Measurements from ENCODE around the gene TRAF5. TPM values are rescaled to one million over a fixed set of nuclear protein-coding genes. Genes with fewer than 3 reads are reported as not detected.
"Not testable (repeated sequence)": the region's sequence is repeated elsewhere in the genome, so short reads cannot be mapped to it uniquely, and the experiment has no call there.

Gene TRAF5
- total RNA-seq, 4 donors from 2014 or later: 20.5 to 44.2 (median 27.9) TPM

GRCh38 chr1:211309617-211310016 lies 17.0 kb upstream of the TRAF5 start:
- no peaks in the 10 kb centered on the region for H3K9me3 ChIP-seq
- H3K36me3 ChIP-seq: peaks cover 0 to 44% of the 10 kb centered on the region in 2 donors
- peaks cover 0 to 3% (median 0%) of the 10 kb centered on the region in 3 donors for H3K4me1 ChIP-seq
- WGBS, 2 donors (ENCODE audit: low coverage in 1 of 2): 77 to 86% methylated on average over 3 of the region's 3 CpGs
- ATAC-seq: no peak
- H3K27ac ChIP-seq: no peak overlapping the region
- TF ChIP-seq EP300 (IDR thresholded peaks at IDR 0.05) (no peak), POLR2AphosphoS5 (IDR thresholded peaks at IDR 0.05) (no peak), CTCF (IDR thresholded peaks at IDR 0.05) (no peak), POLR2A (IDR thresholded peaks at IDR 0.05) (no peak)
- H3K4me3 ChIP-seq: no peak overlapping the region
- H3K27me3 ChIP-seq: no peaks in the 10 kb centered on the region

- no peaks in the 10 kb centered on the region for H3K27me3 ChIP-seq
- no peak overlapping the region for H3K4me3 ChIP-seq
- H3K9me3 ChIP-seq: no peaks in the 10 kb centered on the region
- H3K27ac ChIP-seq: no peak overlapping the region
- H3K4me1 ChIP-seq: no peaks in the 10 kb centered on the region
- TF ChIP-seq POLR2AphosphoS5 (IDR thresholded peaks at IDR 0.05): no peak
- ATAC-seq: no peak
- WGBS, 2 donors (ENCODE audit: low coverage in 1 of 2): 89 to 95% methylated on average over 7 to 8 of the region's 11 CpGs
- H3K36me3 ChIP-seq: peaks cover 0 to 57% of the 10 kb centered on the region in 2 donors
These were observed 13.2 kb upstream of the TRAF5 start for GRCh38 chr1:211313392-211313791.

GRCh38 chr1:211318576-211319280 lies 7.9 kb upstream of the TRAF5 start:
- H3K9me3 ChIP-seq: no peaks in the 10 kb centered on the region
- H3K4me3 ChIP-seq: no peak overlapping the region
- TF ChIP-seq POLR2A (IDR thresholded peaks at IDR 0.05): no peak
- no peak for TF ChIP-seq CTCF (IDR thresholded peaks at IDR 0.05)
- TF ChIP-seq POLR2AphosphoS5 (IDR thresholded peaks at IDR 0.05): no peak
- TF ChIP-seq EP300 (IDR thresholded peaks at IDR 0.05): no peak
- H3K4me1 ChIP-seq: no peaks in the 10 kb centered on the region
- H3K27me3 ChIP-seq: no peaks in the 10 kb centered on the region
- no peak overlapping the region for H3K27ac ChIP-seq
- no peak for ATAC-seq
- peaks cover 0 to 31% of the 10 kb centered on the region in 2 donors for H3K36me3 ChIP-seq

GRCh38 chr1:211319892-211320291 lies 6.7 kb upstream of the TRAF5 start:
- Histone ChIP-seq H3K4me1 (no peaks in the 10 kb centered on the region), H3K4me3 (no peak overlapping the region), H3K27ac (no peak overlapping the region), H3K36me3 (peaks cover 0 to 19% of the 10 kb centered on the region in 2 donors), H3K9me3 (no peaks in the 10 kb centered on the region), H3K27me3 (no peaks in the 10 kb centered on the region)
- ATAC-seq: no peak
- TF ChIP-seq EP300 (IDR thresholded peaks at IDR 0.05) (no peak), POLR2AphosphoS5 (IDR thresholded peaks at IDR 0.05) (no peak), POLR2A (IDR thresholded peaks at IDR 0.05) (no peak)

- no peak for TF ChIP-seq POLR2AphosphoS5 (IDR thresholded peaks at IDR 0.05)
- no peak for TF ChIP-seq EP300 (IDR thresholded peaks at IDR 0.05)
- no peak for TF ChIP-seq CTCF (IDR thresholded peaks at IDR 0.05)
- TF ChIP-seq POLR2A (IDR thresholded peaks at IDR 0.05): no peak
- H3K4me1 ChIP-seq: peaks cover 0 to 4% (median under 1%) of the 10 kb centered on the region in 3 donors
- no peak for ATAC-seq
- no peak overlapping the region for H3K4me3 ChIP-seq
- no peaks in the 10 kb centered on the region for H3K9me3 ChIP-seq
- H3K36me3 ChIP-seq: peaks cover 0 to 9% of the 10 kb centered on the region in 2 donors
- no peaks in the 10 kb centered on the region for H3K27me3 ChIP-seq
- H3K27ac ChIP-seq: no peak overlapping the region
- WGBS, 2 donors (ENCODE audit: low coverage in 1 of 2): 83 to 94% methylated on average over 4 of the region's 4 CpGs
These were observed 5.7 kb upstream of the TRAF5 start for GRCh38 chr1:211320980-211321379.

GRCh38 chr1:211321646-211322045 lies 5.0 kb upstream of the TRAF5 start:
- not testable (repeated sequence) for H3K27ac ChIP-seq, H3K9me3 ChIP-seq, H3K27me3 ChIP-seq, H3K4me3 ChIP-seq, H3K4me1 ChIP-seq, H3K36me3 ChIP-seq, ATAC-seq
- WGBS, 2 donors (ENCODE audit: low coverage in 1 of 2): 94 to 95% methylated on average over 5 to 7 of the region's 7 CpGs
